DOHH2 (cell line): Measurements from ENCODE around the gene ATF5.

Experiments used
- CTCF ChIP-seq: fragments of 200-600 bp; sonication (generic); IDR thresholded peaks from one replicate; pipeline ENCODE4 v1.5.1; 2014; ENCODE audit warnings: antibody characterized with exemption, mild to moderate bottlenecking, low read depth, low read length; ENCODE audit not compliant: poor library complexity, severe bottlenecking
- EZH2phosphoT487 ChIP-seq: fragments of 200-600 bp; sonication (generic); IDR thresholded peaks from 2 replicates; pipeline ENCODE4 v1.6.1; 2017; ENCODE audit warnings: borderline replicate concordance, mild to moderate bottlenecking, antibody characterized with exemption, low read length, moderate library complexity, mixed read lengths

GRCh38 chr19:49891393-49891792, 37.6 kb upstream of the ATF5 start:
- no peak for TF ChIP-seq CTCF
- TF ChIP-seq EZH2phosphoT487: no peak
